Measurements from ENCODE around the gene ZNF473. TPM values are rescaled to one million over a fixed set of nuclear protein-coding genes. Genes with fewer than 3 reads are reported as not detected.

Gene ZNF473
- total RNA-seq (2022; extraction: Qiagen RNA extraction), result 6.8 to 11.0 TPM (median 10.0 TPM) in 5 replicates

GRCh38 chr19:50025794-50026549 is at the start of gene ZNF473:
Gene ZNF473 (plus strand): TSS chr19:50026005. CDS start chr19:50031083, 5,078 bp downstream.

GRCh38 chr19:50025022-50025793 is 597 bp upstream of the ZNF473 start, which contains the start of gene VRK3:
Gene VRK3 (minus strand): TSS chr19:50025372. CDS start chr19:50016162, 9,210 bp downstream.

Other genes starting within 250 kb of the ZNF473 start
- gene FUZ, start 212.7 kb upstream of the ZNF473 start, total RNA-seq (2022; extraction: Qiagen RNA extraction), result 12.8 to 15.6 TPM (median 15.3 TPM) in 5 replicates
- gene MED25, start 207.7 kb upstream of the ZNF473 start, total RNA-seq (2022; extraction: Qiagen RNA extraction), result 45.5 to 76.6 TPM (median 69.6 TPM) in 5 replicates
- 106 to 161 TPM (median 152 TPM) in 5 replicates for gene PTOV1, start 174.8 kb upstream of the ZNF473 start, total RNA-seq (2022; extraction: Qiagen RNA extraction)
- 40.8 to 62.1 TPM (median 54.2 TPM) in 5 replicates for gene PNKP, start 158.4 kb upstream of the ZNF473 start, total RNA-seq (2022; extraction: Qiagen RNA extraction)
- 66.3 to 120 TPM (median 113 TPM) in 5 replicates for gene AKT1S1, start 148.7 kb upstream of the ZNF473 start, total RNA-seq (2022; extraction: Qiagen RNA extraction)
- 20.1 to 24.1 TPM (median 23.8 TPM) in 5 replicates for gene TBC1D17, start 148.3 kb upstream of the ZNF473 start, total RNA-seq (2022; extraction: Qiagen RNA extraction)
- 0.61 to 1.2 TPM (median 0.96 TPM) in 5 replicates for gene IL4I1, start 129.1 kb upstream of the ZNF473 start, total RNA-seq (2022; extraction: Qiagen RNA extraction)
- 47.9 to 57.1 TPM (median 54.0 TPM) in 5 replicates for gene ATF5, start 96.8 kb upstream of the ZNF473 start, total RNA-seq (2022; extraction: Qiagen RNA extraction)
- gene NUP62, start 96.5 kb upstream of the ZNF473 start, total RNA-seq (2022; extraction: Qiagen RNA extraction), result 74.2 to 98.4 TPM (median 95.7 TPM) in 5 replicates
- not detected in 5 replicates for gene SIGLEC11, start 64.8 kb upstream of the ZNF473 start, total RNA-seq (2022; extraction: Qiagen RNA extraction)
- gene VRK3, start 633 bp upstream of the ZNF473 start, total RNA-seq (2022; extraction: Qiagen RNA extraction), result 39.7 to 45.9 TPM (median 41.5 TPM) in 5 replicates
- not detected in 5 replicates for gene IZUMO2, start 137.3 kb downstream of the ZNF473 start, total RNA-seq (2022; extraction: Qiagen RNA extraction)
- gene MYH14, start 177.6 kb downstream of the ZNF473 start, total RNA-seq (2022; extraction: Qiagen RNA extraction), result 4.4 to 6.8 TPM (median 5.8 TPM) in 5 replicates